Measurements from ENCODE around the gene RBM4B. TPM values are rescaled to one million over a fixed set of nuclear protein-coding genes. Genes with fewer than 3 reads are reported as not detected.

The RBM4B gene
- total and polyA plus RNA-seq, 7 donors, result 3.6 to 12.8 (median 10.0) TPM

DNA sequence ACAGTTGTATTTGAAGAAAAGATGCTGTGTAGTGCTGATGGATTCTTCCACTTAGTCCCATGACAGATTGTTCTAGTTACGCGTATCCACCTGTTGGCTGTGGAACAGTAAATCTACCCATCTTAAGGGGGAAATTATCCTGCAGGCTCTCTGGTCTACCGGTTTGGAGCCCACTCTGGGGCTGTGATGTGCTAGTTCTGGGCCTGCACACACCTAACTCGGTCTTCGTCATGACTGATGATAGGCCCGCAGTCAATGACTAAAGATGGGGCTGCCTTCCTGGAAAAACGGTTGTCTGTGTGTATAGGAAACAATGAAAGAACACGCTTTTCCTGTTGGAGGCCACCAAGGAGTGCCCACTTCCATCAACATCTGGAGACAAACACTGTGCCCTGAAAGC lies 6.2 kb upstream of the RBM4B start:
- Histone ChIP-seq H3K27me3 (ENCODE audit: insufficient read depth in 3 of 3, low read length in 2 of 3) (no peaks in the 10 kb centered on the region), H3K36me3 (ENCODE audit: insufficient read depth in 1 of 2, low read depth in 1 of 2) (peaks cover 0 to 3% of the 10 kb centered on the region in 2 donors), H3K27ac (no peak overlapping the region), H3K9me3 (no peaks in the 10 kb centered on the region), H3K4me1 (no peaks in the 10 kb centered on the region), H3K4me3 (no peak overlapping the region)
- 85 to 89% (median 87%) methylated on average over 8 of the region's 8 CpGs for WGBS, 3 donors
- intact Hi-C loops (cut with DNase I), result loop anchor here in 1 of 2 donors (10.0 kb wide), 1 partner anchor 269 kb away; no protein-coding TSS in a partner anchor
- DNase-seq (no peak), ATAC-seq (no peak)
- TF ChIP-seq, protein P1, sequence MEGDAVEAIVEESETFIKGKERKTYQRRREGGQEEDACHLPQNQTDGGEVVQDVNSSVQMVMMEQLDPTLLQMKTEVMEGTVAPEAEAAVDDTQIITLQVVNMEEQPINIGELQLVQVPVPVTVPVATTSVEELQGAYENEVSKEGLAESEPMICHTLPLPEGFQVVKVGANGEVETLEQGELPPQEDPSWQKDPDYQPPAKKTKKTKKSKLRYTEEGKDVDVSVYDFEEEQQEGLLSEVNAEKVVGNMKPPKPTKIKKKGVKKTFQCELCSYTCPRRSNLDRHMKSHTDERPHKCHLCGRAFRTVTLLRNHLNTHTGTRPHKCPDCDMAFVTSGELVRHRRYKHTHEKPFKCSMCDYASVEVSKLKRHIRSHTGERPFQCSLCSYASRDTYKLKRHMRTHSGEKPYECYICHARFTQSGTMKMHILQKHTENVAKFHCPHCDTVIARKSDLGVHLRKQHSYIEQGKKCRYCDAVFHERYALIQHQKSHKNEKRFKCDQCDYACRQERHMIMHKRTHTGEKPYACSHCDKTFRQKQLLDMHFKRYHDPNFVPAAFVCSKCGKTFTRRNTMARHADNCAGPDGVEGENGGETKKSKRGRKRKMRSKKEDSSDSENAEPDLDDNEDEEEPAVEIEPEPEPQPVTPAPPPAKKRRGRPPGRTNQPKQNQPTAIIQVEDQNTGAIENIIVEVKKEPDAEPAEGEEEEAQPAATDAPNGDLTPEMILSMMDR (IDR thresholded peaks at IDR 0.05), result no peak

DNA sequence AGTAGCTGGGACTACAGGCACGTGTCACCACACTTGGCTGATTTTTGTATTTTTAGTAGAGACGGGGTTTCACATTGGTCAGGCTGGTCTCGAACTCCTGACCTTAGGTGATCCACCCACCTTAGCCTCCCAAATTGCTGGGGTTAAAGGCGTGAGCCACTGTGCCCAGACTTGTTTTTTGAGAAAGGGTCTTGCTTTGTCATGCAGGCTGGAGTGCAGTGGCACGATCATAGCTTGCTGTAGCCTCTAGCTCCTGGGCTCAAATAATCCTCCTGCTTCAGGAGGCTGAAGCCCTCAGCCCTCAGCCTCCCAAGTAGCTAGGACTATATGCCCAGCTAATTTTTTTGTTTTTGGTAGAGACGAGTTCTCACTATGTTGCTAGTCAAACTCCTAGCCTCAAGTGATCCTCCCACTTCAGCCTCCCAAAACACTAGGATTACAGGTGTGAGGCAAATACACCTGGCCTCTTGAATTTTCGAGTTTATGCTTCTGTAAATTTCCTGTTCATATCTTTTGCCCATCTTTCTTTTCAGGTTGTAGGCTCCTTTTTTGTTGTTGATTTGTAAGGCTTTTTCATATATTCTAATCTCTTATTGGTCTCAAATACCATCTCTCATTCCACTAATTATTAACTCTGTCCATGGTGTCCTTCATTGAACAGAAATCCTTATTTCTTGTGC lies 3.4 kb upstream of the RBM4B start:
- WGBS, 3 donors, result 89 to 93% (median 91%) methylated on average over 7 of the region's 7 CpGs

DNA sequence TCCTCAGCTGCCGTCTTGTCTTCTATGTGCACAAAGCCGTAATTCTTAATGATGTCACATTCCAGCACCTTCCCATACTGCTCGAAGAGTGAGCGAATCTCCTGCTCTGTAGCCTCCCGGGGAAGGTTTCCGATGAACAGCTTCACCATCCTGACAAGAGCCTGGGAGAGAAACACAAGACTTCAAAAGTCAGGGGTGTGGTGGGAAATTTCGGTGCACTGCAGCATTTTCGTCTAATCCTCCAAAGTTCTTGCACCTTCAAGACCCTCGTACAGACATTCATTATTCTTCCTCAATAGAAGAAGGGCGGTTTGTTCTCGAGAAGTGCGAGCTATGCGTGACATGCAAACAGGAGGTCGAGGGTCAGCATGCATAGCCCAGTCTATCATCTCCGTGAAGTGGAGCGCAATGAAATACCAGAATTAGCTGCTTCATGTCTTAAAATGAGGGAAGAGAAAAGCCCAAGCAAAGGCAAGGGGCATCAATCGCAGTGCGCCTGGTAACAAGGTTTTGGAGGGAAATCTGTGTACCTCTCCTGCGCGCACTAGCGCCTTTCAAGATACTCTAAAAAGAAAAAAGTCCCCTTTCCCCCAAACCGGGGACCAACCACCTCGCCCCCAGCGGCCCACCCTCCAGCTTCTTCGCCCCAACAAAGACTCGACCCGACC lies 622 bp downstream of the RBM4B start:
- no peak for DNase-seq
- H3K27me3 ChIP-seq (ENCODE audit: insufficient read depth in 3 of 3, low read length in 2 of 3), result no peaks in the 10 kb centered on the region
- H3K4me3 ChIP-seq, result peak overlapping the region; percentile 86
- H3K9me3 ChIP-seq, result no peaks in the 10 kb centered on the region
- peak overlapping the region; percentile 93 for H3K27ac ChIP-seq
- WGBS, 3 donors, result 4 to 6% (median 4%) methylated on average over 25 to 27 of the region's 27 CpGs
- ATAC-seq, result no peak
- peaks cover 30% of the 10 kb centered on the region for H3K4me1 ChIP-seq
- H3K36me3 ChIP-seq (ENCODE audit: insufficient read depth in 1 of 2, low read depth in 1 of 2), result peaks cover 0 to 13% of the 10 kb centered on the region in 2 donors
- intact Hi-C loops (cut with DNase I), result loop anchor here (1.0 to 5.0 kb wide), 3 partner anchors 35 to 85 kb away; partner anchors contain the start of genes CCDC87 (in 1 of the 2) and CCS (in 1 of the 2)
- TF ChIP-seq, protein P1 (IDR thresholded peaks at IDR 0.05), result no peak

More for the DNA sequence above, 3.4 kb upstream of the RBM4B start:
- TF ChIP-seq, protein P1 (IDR thresholded peaks at IDR 0.05), result no peak
- Histone ChIP-seq H3K27me3 (ENCODE audit: insufficient read depth in 3 of 3, low read length in 2 of 3) (no peaks in the 10 kb centered on the region), H3K36me3 (ENCODE audit: insufficient read depth in 1 of 2, low read depth in 1 of 2) (peaks cover 0 to 3% of the 10 kb centered on the region in 2 donors), H3K9me3 (no peaks in the 10 kb centered on the region), H3K4me3 (no peak overlapping the region), H3K4me1 (peaks cover 9% of the 10 kb centered on the region), H3K27ac (no peak overlapping the region)
- DNase-seq (no peak), ATAC-seq (no peak)
- intact Hi-C loops (cut with DNase I), result loop anchor here in 1 of 2 donors (10.0 kb wide), 1 partner anchor 266 kb away; no protein-coding TSS in a partner anchor

DNA sequence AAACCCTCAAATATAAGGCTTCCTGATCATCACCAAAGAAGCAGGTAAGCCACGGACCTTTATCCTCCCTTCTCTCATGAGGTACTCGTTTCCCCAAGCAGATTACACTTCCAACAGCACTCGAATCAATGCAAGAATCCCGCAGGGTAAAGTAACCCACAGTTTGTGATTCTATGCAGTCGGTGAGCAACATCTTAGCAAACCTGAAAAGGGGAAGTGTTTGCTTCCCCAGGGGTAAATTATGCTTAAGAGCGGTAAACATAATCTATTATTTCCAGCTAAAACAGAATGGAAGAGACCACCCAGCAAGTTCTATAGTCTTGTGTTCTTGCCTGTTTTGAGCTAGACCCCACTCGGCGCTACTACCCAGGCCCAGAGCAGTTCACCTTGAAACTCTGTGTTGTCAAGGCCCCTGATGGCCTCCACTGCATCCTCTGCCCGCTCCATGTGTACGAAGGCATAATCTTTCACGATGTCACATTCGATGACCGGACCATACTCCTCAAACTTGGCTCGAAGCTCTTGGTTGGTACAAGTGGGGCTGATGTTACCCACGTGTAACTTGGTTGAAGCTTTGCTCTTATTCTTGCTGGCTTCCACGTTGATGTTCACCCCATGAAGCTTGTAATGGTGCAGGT lies 1.3 kb downstream of the RBM4B start:
- TF ChIP-seq, protein P1 (IDR thresholded peaks at IDR 0.05), result no peak
- DNase-seq, result no peak
- no peak for ATAC-seq
- H3K9me3 ChIP-seq, result no peaks in the 10 kb centered on the region
- H3K36me3 ChIP-seq (ENCODE audit: insufficient read depth in 1 of 2, low read depth in 1 of 2), result peaks cover 0 to 13% of the 10 kb centered on the region in 2 donors
- H3K27ac ChIP-seq, result no peak overlapping the region
- WGBS, 3 donors, result 54 to 60% (median 60%) methylated on average over 16 of the region's 16 CpGs
- intact Hi-C loops (cut with DNase I), result loop anchor here (5.0 kb wide), 2 partner anchors 34 to 84 kb away; partner anchors contain the start of genes CCDC87 (in 1 of the 2) and CCS (in 1 of the 2)
- H3K4me3 ChIP-seq, result peak overlapping the region; percentile 86
- H3K27me3 ChIP-seq (ENCODE audit: insufficient read depth in 3 of 3, low read length in 2 of 3), result no peaks in the 10 kb centered on the region
- H3K4me1 ChIP-seq, result peaks cover 30% of the 10 kb centered on the region

Measured in psoas muscle (tissue), 8 donors.